ENCODE data around the gene SERPINI1.

The SERPINI1 gene

DNA sequence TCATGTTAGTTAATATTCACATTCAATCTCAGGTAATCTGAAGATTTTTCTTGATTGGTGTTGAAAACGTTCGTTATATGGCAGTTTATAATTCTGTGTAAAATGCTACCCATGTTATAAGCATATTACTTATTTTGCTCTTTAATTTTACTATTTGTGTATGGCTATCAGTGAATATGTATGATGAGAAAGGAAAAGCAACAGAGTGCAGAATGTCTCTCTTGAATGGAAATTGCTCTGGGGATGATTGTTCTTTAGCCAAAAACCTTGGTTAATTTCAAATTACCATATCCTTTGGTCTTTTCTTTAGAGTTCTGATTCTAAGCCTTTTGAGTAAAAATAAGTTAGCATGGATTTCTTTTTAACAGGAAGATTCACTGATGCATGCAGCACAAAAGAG lies 2.5 kb downstream of the SERPINI1 start:
- peaks cover 45% of the 10 kb centered on the region for H3K4me1 ChIP-seq (ENCODE audit: insufficient read depth, low read length, poor library complexity, severe bottlenecking)
- no peaks in the 10 kb centered on the region for H3K27me3 ChIP-seq (ENCODE audit: insufficient read depth, low read length, poor library complexity, severe bottlenecking)
- H2AFZ ChIP-seq (ENCODE audit: low read length): no peak overlapping the region
- H3K36me3 ChIP-seq (ENCODE audit: insufficient read depth, low read length): no peaks in the 10 kb centered on the region
- H3K79me2 ChIP-seq (ENCODE audit: insufficient read depth, low read length): peaks cover 21% of the 10 kb centered on the region
- H3F3A ChIP-seq (ENCODE audit: low read depth): no peaks in the 10 kb centered on the region; the same call in 1 of the 2 replicates
- no peaks in the 10 kb centered on the region for H3K9me3 ChIP-seq (ENCODE audit: insufficient read depth, low read depth, low read length)
- no peak overlapping the region for H3K9ac ChIP-seq (ENCODE audit: low read depth, low read length, poor library complexity, severe bottlenecking)
- TF ChIP-seq EZH2phosphoT487 (IDR thresholded peaks at IDR 0.05; ENCODE audit: borderline replicate concordance) (no peak), CTCF (conservative IDR thresholded peaks at IDR 0.05; ENCODE audit: low read length) (no peak)
- H3K4me3 ChIP-seq (ENCODE audit: low read length, poor library complexity, severe bottlenecking): no peak overlapping the region
- H3K4me2 ChIP-seq (ENCODE audit: low read depth, low read length, poor library complexity, severe bottlenecking): peak overlapping the region; percentile 93
- H3K9me2 ChIP-seq (replicated peaks; ENCODE audit: low read depth, low read length): no peaks in the 10 kb centered on the region
- H4K20me1 ChIP-seq (ENCODE audit: insufficient read depth, low read length, poor library complexity, severe bottlenecking): peaks cover 12% of the 10 kb centered on the region

GRCh38 chr3:167739190-167739810 lies 3.8 kb downstream of the SERPINI1 start:
- TF ChIP-seq CTCF (conservative IDR thresholded peaks at IDR 0.05; ENCODE audit: low read length) (no peak), EZH2phosphoT487 (IDR thresholded peaks at IDR 0.05; ENCODE audit: borderline replicate concordance) (no peak)
- Histone ChIP-seq H3K79me2 (ENCODE audit: insufficient read depth, low read length) (peaks cover 8% of the 10 kb centered on the region), H3K27me3 (ENCODE audit: insufficient read depth, low read length, poor library complexity, severe bottlenecking) (no peaks in the 10 kb centered on the region), H3F3A (ENCODE audit: low read depth) (no peaks in the 10 kb centered on the region; the same call in 1 of the 2 replicates), H3K4me2 (ENCODE audit: low read depth, low read length, poor library complexity, severe bottlenecking) (peak overlapping the region; percentile 93), H3K9ac (ENCODE audit: low read depth, low read length, poor library complexity, severe bottlenecking) (no peak overlapping the region), H3K9me2 (replicated peaks; ENCODE audit: low read depth, low read length) (no peaks in the 10 kb centered on the region), H3K4me1 (ENCODE audit: insufficient read depth, low read length, poor library complexity, severe bottlenecking) (peaks cover 35% of the 10 kb centered on the region), H3K4me3 (ENCODE audit: low read length, poor library complexity, severe bottlenecking) (no peak overlapping the region), H2AFZ (ENCODE audit: low read length) (no peak overlapping the region), H3K9me3 (ENCODE audit: insufficient read depth, low read depth, low read length) (no peaks in the 10 kb centered on the region), H4K20me1 (ENCODE audit: insufficient read depth, low read length, poor library complexity, severe bottlenecking) (no peaks in the 10 kb centered on the region), H3K36me3 (ENCODE audit: insufficient read depth, low read length) (no peaks in the 10 kb centered on the region)

DNA sequence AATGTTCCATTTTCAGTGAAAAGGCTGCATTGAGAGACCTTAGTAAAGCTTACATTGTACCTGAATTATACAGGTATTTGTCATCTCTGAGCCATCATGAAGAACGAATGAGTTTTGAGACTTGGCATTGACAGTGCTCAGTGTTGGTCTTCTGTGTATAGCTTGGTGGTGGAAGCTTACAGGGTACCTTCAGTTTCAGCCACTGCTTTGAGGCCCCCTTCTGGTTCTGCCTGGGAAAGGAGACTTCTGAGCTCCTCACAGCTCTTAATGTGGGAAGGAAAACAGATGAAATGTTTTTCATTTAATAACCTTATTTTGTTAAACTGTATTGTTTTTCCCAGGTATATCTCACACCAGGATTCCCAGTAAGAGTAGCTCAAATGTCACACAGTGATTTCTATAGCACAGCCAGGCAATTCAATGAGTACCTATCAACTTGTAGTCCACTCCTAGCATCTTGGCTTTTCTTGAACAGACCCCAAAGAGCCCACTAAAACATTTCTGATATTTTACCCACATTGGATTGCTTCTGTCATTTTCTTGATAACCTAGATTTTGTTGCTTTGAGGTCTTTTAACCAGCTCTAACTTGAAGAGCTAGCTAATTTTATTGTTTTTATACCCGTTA lies 5.6 kb downstream of the SERPINI1 start:
- Histone ChIP-seq H3K9ac (ENCODE audit: low read depth, low read length, poor library complexity, severe bottlenecking) (no peak overlapping the region), H3K9me3 (ENCODE audit: insufficient read depth, low read depth, low read length) (no peaks in the 10 kb centered on the region), H3K27me3 (ENCODE audit: insufficient read depth, low read length, poor library complexity, severe bottlenecking) (no peaks in the 10 kb centered on the region), H3K4me3 (ENCODE audit: low read length, poor library complexity, severe bottlenecking) (no peak overlapping the region), H2AFZ (ENCODE audit: low read length) (no peak overlapping the region), H3K79me2 (ENCODE audit: insufficient read depth, low read length) (peaks cover 5% of the 10 kb centered on the region), H3K9me2 (replicated peaks; ENCODE audit: low read depth, low read length) (no peaks in the 10 kb centered on the region), H3K4me2 (ENCODE audit: low read depth, low read length, poor library complexity, severe bottlenecking) (no peak overlapping the region), H3F3A (ENCODE audit: low read depth) (peaks cover 3% of the 10 kb centered on the region; the same call in 1 of the 2 replicates), H3K4me1 (ENCODE audit: insufficient read depth, low read length, poor library complexity, severe bottlenecking) (peaks cover 35% of the 10 kb centered on the region), H4K20me1 (ENCODE audit: insufficient read depth, low read length, poor library complexity, severe bottlenecking) (no peaks in the 10 kb centered on the region), H3K36me3 (ENCODE audit: insufficient read depth, low read length) (no peaks in the 10 kb centered on the region)
- TF ChIP-seq EZH2phosphoT487 (IDR thresholded peaks at IDR 0.05; ENCODE audit: borderline replicate concordance) (no peak), CTCF (conservative IDR thresholded peaks at IDR 0.05; ENCODE audit: low read length) (peak; percentile 83)
